Measurements from ENCODE around the gene OCIAD1. TPM values are rescaled to one million over a fixed set of nuclear protein-coding genes. Genes with fewer than 3 reads are reported as not detected.

The OCIAD1 gene
- total RNA-seq, 4 donors from 2014 or later: 73.7 to 95.8 (median 78.9) TPM

DNA sequence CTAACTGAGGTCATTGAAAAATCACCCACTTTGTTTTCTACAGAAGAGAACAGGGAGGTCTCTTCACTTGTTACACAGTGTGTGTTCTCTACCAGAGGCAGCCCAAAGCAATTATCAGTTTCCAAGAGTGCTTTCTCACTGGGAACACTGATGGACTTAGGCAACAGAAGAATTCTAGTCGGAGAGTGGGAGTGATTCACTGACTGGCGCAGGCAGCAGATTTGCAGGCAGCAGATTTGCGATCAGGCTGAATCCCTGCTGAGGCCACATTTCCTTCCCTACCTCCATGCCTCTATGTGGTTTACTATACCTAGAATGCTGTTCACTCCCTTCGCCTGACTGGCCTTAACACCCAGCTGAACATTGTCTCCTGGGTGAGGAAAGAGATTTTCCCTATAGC lies 69.1 kb downstream of the OCIAD1 start:
- no peak overlapping the region for H3K27ac ChIP-seq (replicated peaks in 1 of 4)
- H3K4me1 ChIP-seq: peaks cover 0 to 4% (median 0%) of the 10 kb centered on the region in 4 donors
- no peaks in the 10 kb centered on the region for H3K27me3 ChIP-seq
- intact Hi-C loops (cut with DNase I): no loop called here
- H3K4me3 ChIP-seq: no peak overlapping the region
- 74% methylated on average over 4 of the region's 4 CpGs for WGBS
- peaks cover 0 to 28% (median 14%) of the 10 kb centered on the region in 4 donors for H3K36me3 ChIP-seq
- TF ChIP-seq EP300 (IDR thresholded peaks at IDR 0.05) (no peak), POLR2AphosphoS5 (IDR thresholded peaks at IDR 0.05) (no peak), POLR2A (IDR thresholded peaks at IDR 0.05; ENCODE audit: low read depth) (no peak)
- TF ChIP-seq, protein P1, sequence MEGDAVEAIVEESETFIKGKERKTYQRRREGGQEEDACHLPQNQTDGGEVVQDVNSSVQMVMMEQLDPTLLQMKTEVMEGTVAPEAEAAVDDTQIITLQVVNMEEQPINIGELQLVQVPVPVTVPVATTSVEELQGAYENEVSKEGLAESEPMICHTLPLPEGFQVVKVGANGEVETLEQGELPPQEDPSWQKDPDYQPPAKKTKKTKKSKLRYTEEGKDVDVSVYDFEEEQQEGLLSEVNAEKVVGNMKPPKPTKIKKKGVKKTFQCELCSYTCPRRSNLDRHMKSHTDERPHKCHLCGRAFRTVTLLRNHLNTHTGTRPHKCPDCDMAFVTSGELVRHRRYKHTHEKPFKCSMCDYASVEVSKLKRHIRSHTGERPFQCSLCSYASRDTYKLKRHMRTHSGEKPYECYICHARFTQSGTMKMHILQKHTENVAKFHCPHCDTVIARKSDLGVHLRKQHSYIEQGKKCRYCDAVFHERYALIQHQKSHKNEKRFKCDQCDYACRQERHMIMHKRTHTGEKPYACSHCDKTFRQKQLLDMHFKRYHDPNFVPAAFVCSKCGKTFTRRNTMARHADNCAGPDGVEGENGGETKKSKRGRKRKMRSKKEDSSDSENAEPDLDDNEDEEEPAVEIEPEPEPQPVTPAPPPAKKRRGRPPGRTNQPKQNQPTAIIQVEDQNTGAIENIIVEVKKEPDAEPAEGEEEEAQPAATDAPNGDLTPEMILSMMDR (IDR thresholded peaks at IDR 0.05): no peak
- no peaks in the 10 kb centered on the region for H3K9me3 ChIP-seq
- DNase-seq (ENCODE audit: extremely low spot score): no peak

DNA sequence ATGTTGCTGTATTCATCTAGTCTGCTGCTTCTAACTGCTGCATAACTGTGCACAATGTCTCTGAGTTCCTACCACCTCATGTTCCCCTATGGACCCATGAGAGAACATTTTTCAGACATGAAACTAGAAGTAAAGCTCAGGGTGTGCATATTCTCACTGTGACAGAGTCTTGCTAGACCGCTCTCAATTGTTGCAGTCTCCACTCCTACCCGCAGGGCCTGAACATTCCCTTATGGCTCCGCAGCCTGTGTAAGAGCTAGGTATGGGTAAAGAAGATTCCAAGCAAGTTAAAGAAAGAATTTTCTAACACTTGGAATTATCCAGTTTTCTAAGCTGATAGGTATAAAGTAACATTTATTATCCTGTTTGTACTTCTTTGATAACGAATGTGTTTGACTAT lies 70.3 kb downstream of the OCIAD1 start:
- WGBS: 99% methylated on average over 4 of the region's 4 CpGs
- no peak overlapping the region for H3K27ac ChIP-seq (replicated peaks in 1 of 4)
- no peak overlapping the region for H3K4me3 ChIP-seq
- H3K4me1 ChIP-seq: peaks cover 3 to 10% (median 8%) of the 10 kb centered on the region in 4 donors
- no peaks in the 10 kb centered on the region for H3K27me3 ChIP-seq
- TF ChIP-seq EP300 (IDR thresholded peaks at IDR 0.05) (no peak), POLR2A (IDR thresholded peaks at IDR 0.05; ENCODE audit: low read depth) (no peak), POLR2AphosphoS5 (IDR thresholded peaks at IDR 0.05) (no peak)
- TF ChIP-seq, protein P1 (IDR thresholded peaks at IDR 0.05): no peak
- no peaks in the 10 kb centered on the region for H3K9me3 ChIP-seq
- no peak for DNase-seq (ENCODE audit: extremely low spot score)
- H3K36me3 ChIP-seq: peaks cover 0 to 21% (median 7%) of the 10 kb centered on the region in 4 donors
- intact Hi-C loops (cut with DNase I): no loop called here

DNA sequence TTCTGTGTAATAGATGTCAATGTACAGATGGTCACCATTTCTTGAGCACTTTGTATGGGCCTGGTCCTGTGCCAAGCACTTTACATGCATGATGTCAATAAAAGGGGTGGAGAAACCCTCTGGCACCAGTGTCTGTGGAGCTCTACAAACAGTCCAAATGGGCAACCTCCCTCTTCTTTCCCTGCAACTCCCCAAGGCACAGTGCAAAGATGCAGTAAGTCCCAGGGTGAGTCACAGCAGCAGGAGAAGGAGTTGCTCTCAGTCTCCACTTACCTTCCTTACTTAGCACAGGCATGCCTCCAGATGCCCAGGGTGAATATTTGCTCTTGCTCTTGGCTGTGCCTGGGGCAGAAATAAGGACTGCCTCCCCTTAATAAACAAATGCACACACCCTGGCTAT lies 71.4 kb downstream of the OCIAD1 start:
- peaks cover 6 to 19% (median 16%) of the 10 kb centered on the region in 4 donors for H3K4me1 ChIP-seq
- intact Hi-C loops (cut with DNase I): no loop called here
- no peak for DNase-seq (ENCODE audit: extremely low spot score)
- H3K27me3 ChIP-seq: no peaks in the 10 kb centered on the region
- no peaks in the 10 kb centered on the region for H3K9me3 ChIP-seq
- TF ChIP-seq POLR2AphosphoS5 (IDR thresholded peaks at IDR 0.05) (no peak), EP300 (IDR thresholded peaks at IDR 0.05) (no peak), POLR2A (IDR thresholded peaks at IDR 0.05; ENCODE audit: low read depth) (no peak)
- TF ChIP-seq, protein P1 (IDR thresholded peaks at IDR 0.05): no peak
- H3K27ac ChIP-seq (replicated peaks in 1 of 4): no peak overlapping the region
- H3K36me3 ChIP-seq: peaks cover 0 to 11% (median 7%) of the 10 kb centered on the region in 4 donors
- no peak overlapping the region for H3K4me3 ChIP-seq

DNA sequence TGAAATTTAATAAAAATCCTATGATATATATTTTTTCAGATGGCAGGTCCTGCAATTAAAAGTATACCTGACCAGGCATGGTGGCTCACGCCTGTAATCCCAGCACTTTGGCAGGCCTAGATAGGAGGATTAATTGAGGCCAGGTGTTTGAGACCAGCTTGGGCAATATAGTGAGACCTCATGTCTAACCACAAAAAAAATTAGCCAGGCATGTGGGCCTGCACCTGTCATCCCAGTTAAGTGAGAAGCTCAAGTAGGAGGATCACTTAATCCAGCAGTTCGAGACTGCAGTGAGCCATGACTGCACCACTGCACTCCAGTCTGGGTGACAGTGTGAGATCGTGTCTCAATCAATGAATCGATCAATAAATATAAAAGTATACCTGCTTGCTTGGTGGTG lies 73.2 kb downstream of the OCIAD1 start:
- H3K4me1 ChIP-seq: peaks cover 6 to 19% (median 16%) of the 10 kb centered on the region in 4 donors
- no peaks in the 10 kb centered on the region for H3K9me3 ChIP-seq
- WGBS: 96% methylated on average over 4 of the region's 4 CpGs
- H3K4me3 ChIP-seq: no peak overlapping the region
- H3K27ac ChIP-seq (replicated peaks in 1 of 4): no peak overlapping the region
- H3K27me3 ChIP-seq: no peaks in the 10 kb centered on the region
- intact Hi-C loops (cut with DNase I): no loop called here
- DNase-seq (ENCODE audit: extremely low spot score): no peak
- H3K36me3 ChIP-seq: peaks cover 0 to 9% (median 7%) of the 10 kb centered on the region in 4 donors
- no peak for TF ChIP-seq EP300 (IDR thresholded peaks at IDR 0.05)
- no peak for TF ChIP-seq POLR2AphosphoS5 (IDR thresholded peaks at IDR 0.05)
- no peak for TF ChIP-seq POLR2A (IDR thresholded peaks at IDR 0.05; ENCODE audit: low read depth)
- TF ChIP-seq, protein P1 (IDR thresholded peaks at IDR 0.05): no peak
